ENCODE measurements around the gene TSPAN17. TPM values are rescaled to one million over a fixed set of nuclear protein-coding genes. Genes with fewer than 3 reads are reported as not detected.
A peak's percentile ranks its signal among the peaks of the same experiment; 100 is the strongest.

The TSPAN17 gene
- total RNA-seq, 1 donor from 2014 or later: 27.7 TPM

GRCh38 chr5:176626876-176627236 is 20.4 kb upstream of the TSPAN17 start:
- no peak for DNase-seq
- H3K27me3 Mint-ChIP-seq: peaks cover 39% of the 10 kb centered on the region
- H3K4me3 Mint-ChIP-seq: no peak overlapping the region
- no peaks in the 10 kb centered on the region for H3K36me3 Mint-ChIP-seq (ENCODE audit: low read depth)
- intact Hi-C loops (cut with micrococcal nuclease): no loop called here
- TF ChIP-seq CTCF (IDR thresholded peaks at IDR 0.05): no peak
- H3K4me1 Mint-ChIP-seq: peaks cover 32% of the 10 kb centered on the region
- ChIA-PET POLR2A (no interaction called here), CTCF (no interaction called here)
- no peak overlapping the region for H3K27ac Mint-ChIP-seq
- no peaks in the 10 kb centered on the region for H3K9me3 Mint-ChIP-seq
- no peak for ATAC-seq (ENCODE audit: low read depth)

GRCh38 chr5:176627582-176627981 is 19.7 kb upstream of the TSPAN17 start:
- H3K4me1 Mint-ChIP-seq: peaks cover 33% of the 10 kb centered on the region
- intact Hi-C loops (cut with micrococcal nuclease): no loop called here
- peaks cover 34% of the 10 kb centered on the region for H3K27me3 Mint-ChIP-seq
- no peak for ATAC-seq (ENCODE audit: low read depth)
- no peak overlapping the region for H3K27ac Mint-ChIP-seq
- no peaks in the 10 kb centered on the region for H3K9me3 Mint-ChIP-seq
- TF ChIP-seq CTCF (IDR thresholded peaks at IDR 0.05): no peak
- no peak overlapping the region for H3K4me3 Mint-ChIP-seq
- H3K36me3 Mint-ChIP-seq (ENCODE audit: low read depth): no peaks in the 10 kb centered on the region
- POLR2A ChIA-PET: no interaction called here
- DNase-seq: no peak
- CTCF ChIA-PET: no interaction called here

GRCh38 chr5:176628406-176629228 is 18.7 kb upstream of the TSPAN17 start:
- H3K27ac Mint-ChIP-seq: no peak overlapping the region
- H3K27me3 Mint-ChIP-seq: peaks cover 34% of the 10 kb centered on the region
- peaks cover 40% of the 10 kb centered on the region for H3K4me1 Mint-ChIP-seq
- no peaks in the 10 kb centered on the region for H3K36me3 Mint-ChIP-seq (ENCODE audit: low read depth)
- intact Hi-C loops (cut with micrococcal nuclease): no loop called here
- H3K4me3 Mint-ChIP-seq: no peak overlapping the region
- DNase-seq (no peak), ATAC-seq (ENCODE audit: low read depth) (no peak)
- TF ChIP-seq CTCF (IDR thresholded peaks at IDR 0.05): no peak
- ChIA-PET CTCF (interaction anchor here (2.9 kb wide), 1 partner anchor 18 kb away, joined by 15 read pairs; the partner anchor contains the start of gene TSPAN17), POLR2A (interaction anchor here (0.6 kb wide), 1 partner anchor 18 kb away, joined by 3 read pairs; no protein-coding TSS in a partner anchor)
- H3K9me3 Mint-ChIP-seq: no peaks in the 10 kb centered on the region

DNA sequence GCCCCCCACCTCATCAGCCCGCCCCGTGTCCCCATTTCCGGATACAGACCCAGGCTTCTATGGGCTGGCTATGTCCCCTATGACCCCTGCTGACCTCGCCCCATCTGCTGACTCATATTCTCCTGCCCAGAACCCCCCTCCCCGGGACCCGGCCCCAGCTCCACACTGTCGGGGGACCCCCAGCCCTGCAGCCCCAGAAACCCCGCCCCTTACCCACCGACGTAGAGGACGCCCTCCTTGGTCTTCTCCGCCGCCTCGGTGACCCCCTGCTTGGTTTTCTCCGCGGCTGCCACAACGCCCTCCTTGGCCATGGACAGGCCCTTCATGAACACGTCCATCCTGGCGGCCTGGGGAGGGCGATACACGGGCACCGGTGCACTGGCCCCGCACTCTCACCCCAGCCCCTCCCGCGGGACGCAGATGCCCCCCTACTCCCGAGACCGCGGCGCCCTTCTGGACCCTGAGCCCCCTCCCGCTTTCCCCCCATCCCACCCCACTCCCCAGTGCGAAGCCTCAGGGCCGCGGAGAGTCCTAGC is 17.9 kb upstream of the TSPAN17 start:
- Mint-ChIP-seq H3K9me3 (no peaks in the 10 kb centered on the region), H3K4me1 (peaks cover 47% of the 10 kb centered on the region), H3K27me3 (peaks cover 27% of the 10 kb centered on the region), H3K36me3 (ENCODE audit: low read depth) (no peaks in the 10 kb centered on the region), H3K27ac (no peak overlapping the region), H3K4me3 (peak overlapping the region; percentile 64)
- ChIA-PET POLR2A (interaction anchor here (0.6 to 2.7 kb wide), 5 partner anchors 12 to 31 kb away, joined by 3 to 29 read pairs (median 5); partner anchors contain the start of gene TSPAN17), CTCF (interaction anchor here (1.1 to 2.9 kb wide), 3 partner anchors 17 to 33 kb away, joined by 3 to 15 read pairs (median 10); partner anchors contain the start of gene TSPAN17)
- intact Hi-C loops (cut with micrococcal nuclease): no loop called here
- DNase-seq: no peak
- no peak for ATAC-seq (ENCODE audit: low read depth)
- TF ChIP-seq CTCF (IDR thresholded peaks at IDR 0.05): no peak

Data from activated B cell treated with CpG ODN at 0.5 μM for 24 hours (primary cell).